GM10266 (cell line): ENCODE data around the gene TAF11.
A peak's percentile ranks its signal among the peaks of the same experiment; 100 is the strongest.
"Not testable (repeated sequence)": the region's sequence is repeated elsewhere in the genome, so short reads cannot be mapped to it uniquely, and the experiment has no call there.

Experiments used
- DNase-seq: peaks from one replicate; pipeline ENCODE4 v3.0.0; 2012; ENCODE audit errors: extremely low spot score
- TF ChIP-seq, protein P1 (sequence below): IDR thresholded peaks from 2 replicates; pipeline ENCODE4 v1.5.1; 2012; ENCODE audit warnings: mild to moderate bottlenecking, low read depth; ENCODE audit not compliant: control insufficient read depth, insufficient read depth; ENCODE audit errors: missing control alignments

TAF11 gene

DNA sequence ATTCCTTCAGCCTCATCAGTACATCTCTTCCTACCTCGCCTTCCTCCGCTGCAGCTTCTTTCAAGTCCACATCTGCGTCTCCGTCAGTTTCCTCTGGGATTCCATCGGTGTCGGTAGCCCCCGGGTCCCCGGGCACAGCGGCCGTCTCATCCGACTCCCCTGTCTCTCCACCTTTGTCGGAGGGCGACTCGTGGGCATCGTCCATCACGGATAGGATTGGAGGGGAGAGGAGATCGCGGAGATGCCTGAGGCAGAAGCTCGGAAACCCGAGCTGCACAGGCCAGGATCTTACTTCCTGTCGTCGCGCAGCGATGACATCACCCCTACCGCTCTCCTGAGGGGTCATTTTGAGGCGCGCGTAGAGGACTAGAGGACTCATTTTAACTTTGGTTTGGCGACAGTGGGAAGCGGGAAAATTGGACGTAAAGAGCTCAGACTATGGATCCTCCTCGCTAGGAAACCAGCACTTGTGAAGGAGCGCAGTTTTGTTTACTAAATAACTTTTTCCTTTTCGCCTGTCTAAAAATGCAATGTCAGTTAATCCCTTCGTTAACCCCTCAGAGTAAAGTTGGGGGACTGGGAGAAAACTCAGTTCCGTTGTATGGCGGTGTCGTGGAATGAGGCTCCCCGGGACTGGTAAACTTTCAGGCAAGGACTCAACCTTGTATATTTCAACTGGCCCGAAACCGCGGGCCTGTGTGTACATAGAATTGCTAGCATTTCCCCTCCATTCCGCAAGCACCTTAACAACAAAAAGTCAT, at the start of gene TAF11:
Gene TAF11 (minus strand): TSS at position 290 of the 761 bp plus-strand sequence. CDS start 85 bp downstream, at position 205.
- TF ChIP-seq, protein P1, sequence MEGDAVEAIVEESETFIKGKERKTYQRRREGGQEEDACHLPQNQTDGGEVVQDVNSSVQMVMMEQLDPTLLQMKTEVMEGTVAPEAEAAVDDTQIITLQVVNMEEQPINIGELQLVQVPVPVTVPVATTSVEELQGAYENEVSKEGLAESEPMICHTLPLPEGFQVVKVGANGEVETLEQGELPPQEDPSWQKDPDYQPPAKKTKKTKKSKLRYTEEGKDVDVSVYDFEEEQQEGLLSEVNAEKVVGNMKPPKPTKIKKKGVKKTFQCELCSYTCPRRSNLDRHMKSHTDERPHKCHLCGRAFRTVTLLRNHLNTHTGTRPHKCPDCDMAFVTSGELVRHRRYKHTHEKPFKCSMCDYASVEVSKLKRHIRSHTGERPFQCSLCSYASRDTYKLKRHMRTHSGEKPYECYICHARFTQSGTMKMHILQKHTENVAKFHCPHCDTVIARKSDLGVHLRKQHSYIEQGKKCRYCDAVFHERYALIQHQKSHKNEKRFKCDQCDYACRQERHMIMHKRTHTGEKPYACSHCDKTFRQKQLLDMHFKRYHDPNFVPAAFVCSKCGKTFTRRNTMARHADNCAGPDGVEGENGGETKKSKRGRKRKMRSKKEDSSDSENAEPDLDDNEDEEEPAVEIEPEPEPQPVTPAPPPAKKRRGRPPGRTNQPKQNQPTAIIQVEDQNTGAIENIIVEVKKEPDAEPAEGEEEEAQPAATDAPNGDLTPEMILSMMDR: peak; percentile 3
- DNase-seq: peak; percentile 86

DNA sequence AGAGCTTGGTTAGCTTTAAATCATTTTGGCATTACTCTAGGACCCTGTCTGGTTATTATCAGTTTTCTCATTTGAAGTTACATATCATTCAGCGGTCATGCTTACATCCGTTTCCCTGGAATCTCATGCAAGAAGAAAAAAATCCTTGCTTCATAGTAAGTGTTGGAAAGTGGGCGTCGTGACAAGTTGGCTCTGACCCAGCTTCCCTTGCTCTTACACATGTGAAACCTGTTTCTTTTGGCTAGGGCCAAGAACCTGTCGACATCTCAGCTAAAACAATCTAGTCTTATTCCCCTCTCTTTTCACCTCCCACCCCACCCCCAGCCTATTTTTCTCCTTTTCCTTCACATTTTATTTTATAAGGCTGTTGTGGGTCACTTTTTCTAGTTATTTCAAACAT, 46.7 kb upstream of the TAF11 start:
- TF ChIP-seq, protein P1: no peak
- no peak for DNase-seq

- not testable (repeated sequence) for DNase-seq
Observed at GRCh38 chr6:34932202-34932601, 44.4 kb upstream of the TAF11 start.

GRCh38 chr6:34930221-34930620, 42.4 kb upstream of the TAF11 start:
- no peak for DNase-seq
- TF ChIP-seq, protein P1: no peak

DNA sequence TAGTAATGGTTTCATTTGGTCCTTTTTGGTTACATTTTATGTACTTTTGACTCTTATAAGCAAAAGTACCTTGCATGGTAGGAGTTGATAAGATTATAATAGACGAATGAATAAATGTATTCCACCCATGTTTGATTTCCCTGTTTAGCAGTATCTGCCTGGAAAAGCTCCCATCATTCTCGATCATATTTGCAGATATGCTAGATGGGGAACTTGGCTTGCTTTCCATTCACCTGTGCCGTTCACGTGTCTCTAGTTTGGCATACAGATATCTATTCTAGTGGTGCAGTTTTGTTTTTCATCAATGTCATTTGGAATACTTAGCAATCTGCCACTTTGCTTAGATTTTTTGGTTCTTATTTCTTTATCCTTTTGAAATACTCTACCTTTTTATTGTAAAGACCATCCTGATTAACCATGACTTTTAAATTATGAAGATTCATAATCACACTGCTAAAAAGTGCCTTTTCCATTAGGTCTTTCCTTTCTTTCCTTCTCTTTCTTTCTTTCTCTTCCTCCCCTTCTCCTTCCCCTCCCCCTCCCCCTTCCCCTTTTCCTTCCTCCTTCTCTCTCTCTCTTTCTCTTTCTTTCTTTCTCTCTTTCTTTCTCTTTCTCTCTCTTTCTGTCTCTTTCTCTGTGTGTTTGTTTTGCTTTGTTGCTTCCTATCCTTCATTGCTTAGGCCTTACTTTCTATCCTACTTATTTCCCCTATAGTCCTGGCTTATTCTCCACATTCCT, 41.6 kb upstream of the TAF11 start:
- no peak for DNase-seq
- TF ChIP-seq, protein P1: no peak

DNA sequence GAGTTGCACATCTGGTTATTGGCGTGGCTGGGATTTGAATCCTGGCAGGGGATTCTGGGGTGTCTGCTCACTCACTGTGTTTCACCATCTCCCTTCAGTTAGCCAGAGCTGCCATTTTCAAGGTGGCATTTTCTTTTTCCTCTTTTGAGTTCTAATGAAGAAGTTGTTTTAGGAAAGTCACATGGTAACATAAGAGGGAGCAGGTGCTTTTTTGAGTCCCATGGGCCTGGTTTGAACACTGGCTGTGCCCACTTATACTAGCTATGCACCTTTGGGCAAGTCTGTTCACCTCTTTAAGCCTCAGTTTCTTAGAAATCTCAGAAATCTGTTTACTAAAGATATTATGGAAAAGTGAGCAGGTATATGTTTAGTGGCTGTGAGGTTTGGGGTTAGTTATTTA, 40.9 kb upstream of the TAF11 start:
- TF ChIP-seq, protein P1: no peak
- no peak for DNase-seq

DNA sequence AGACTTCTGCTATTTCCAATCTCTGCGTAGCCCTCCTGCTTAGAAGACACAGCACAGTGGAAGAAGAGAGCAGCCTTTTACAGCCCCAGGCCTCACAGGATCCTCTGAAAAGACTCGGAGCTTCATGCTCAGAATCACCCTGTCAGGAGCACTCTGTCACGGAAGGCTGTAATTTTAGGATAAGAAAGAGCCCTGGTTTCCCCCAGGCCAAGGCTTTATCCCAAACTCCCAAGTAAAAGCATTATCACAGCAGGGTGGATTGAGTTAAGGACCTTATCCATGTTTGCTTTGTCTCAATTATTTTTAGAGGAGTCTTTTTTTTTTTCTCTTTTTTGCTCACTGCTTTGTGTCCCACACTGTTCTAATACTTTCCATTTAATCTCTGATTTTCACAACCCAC, 40.4 kb upstream of the TAF11 start:
- TF ChIP-seq, protein P1: no peak
- no peak for DNase-seq
